ENCODE results near the gene CACNA1A. TPM values are rescaled to one million over a fixed set of nuclear protein-coding genes. Genes with fewer than 3 reads are reported as not detected.
A peak's percentile ranks its signal among the peaks of the same experiment; 100 is the strongest.

CACNA1A gene
- total RNA-seq, 2 experiments from 2014 or later: 0.29 to 0.36 TPM

DNA sequence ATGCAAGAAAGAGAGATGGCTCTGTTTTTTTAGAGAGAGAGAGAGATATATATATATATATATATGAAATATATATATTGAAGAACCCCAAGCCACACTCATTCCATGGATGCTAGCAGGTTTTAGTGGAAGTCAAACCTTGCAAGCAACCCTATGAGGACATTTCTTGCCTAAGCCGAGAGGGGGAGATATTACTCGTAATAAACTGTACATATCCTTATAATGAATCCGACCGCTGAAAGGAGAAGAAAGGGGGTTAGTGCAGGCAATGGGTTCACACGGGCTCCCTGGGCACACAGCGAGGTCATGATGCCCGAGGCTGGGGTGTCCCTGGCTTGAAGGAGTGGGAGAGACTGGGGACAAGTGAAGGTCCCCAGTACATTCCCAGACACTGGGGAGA lies 277.7 kb downstream of the CACNA1A start:
- H3K4me1 Mint-ChIP-seq (ENCODE audit: low read depth): no peaks in the 10 kb centered on the region
- CTCF ChIA-PET: no interaction called here
- ATAC-seq (no peak), DNase-seq (no peak)
- H3K27ac Mint-ChIP-seq: no peak overlapping the region
- TF ChIP-seq, protein P1, sequence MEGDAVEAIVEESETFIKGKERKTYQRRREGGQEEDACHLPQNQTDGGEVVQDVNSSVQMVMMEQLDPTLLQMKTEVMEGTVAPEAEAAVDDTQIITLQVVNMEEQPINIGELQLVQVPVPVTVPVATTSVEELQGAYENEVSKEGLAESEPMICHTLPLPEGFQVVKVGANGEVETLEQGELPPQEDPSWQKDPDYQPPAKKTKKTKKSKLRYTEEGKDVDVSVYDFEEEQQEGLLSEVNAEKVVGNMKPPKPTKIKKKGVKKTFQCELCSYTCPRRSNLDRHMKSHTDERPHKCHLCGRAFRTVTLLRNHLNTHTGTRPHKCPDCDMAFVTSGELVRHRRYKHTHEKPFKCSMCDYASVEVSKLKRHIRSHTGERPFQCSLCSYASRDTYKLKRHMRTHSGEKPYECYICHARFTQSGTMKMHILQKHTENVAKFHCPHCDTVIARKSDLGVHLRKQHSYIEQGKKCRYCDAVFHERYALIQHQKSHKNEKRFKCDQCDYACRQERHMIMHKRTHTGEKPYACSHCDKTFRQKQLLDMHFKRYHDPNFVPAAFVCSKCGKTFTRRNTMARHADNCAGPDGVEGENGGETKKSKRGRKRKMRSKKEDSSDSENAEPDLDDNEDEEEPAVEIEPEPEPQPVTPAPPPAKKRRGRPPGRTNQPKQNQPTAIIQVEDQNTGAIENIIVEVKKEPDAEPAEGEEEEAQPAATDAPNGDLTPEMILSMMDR (IDR thresholded peaks at IDR 0.05): no peak
- intact Hi-C loops (cut with micrococcal nuclease): no loop called here
- no peaks in the 10 kb centered on the region for H3K9me3 Mint-ChIP-seq
- H3K27me3 Mint-ChIP-seq: peaks cover 3% of the 10 kb centered on the region
- no peak overlapping the region for H3K4me3 Mint-ChIP-seq
- POLR2A ChIA-PET: no interaction called here
- H3K36me3 Mint-ChIP-seq (ENCODE audit: low read depth): no peaks in the 10 kb centered on the region

DNA sequence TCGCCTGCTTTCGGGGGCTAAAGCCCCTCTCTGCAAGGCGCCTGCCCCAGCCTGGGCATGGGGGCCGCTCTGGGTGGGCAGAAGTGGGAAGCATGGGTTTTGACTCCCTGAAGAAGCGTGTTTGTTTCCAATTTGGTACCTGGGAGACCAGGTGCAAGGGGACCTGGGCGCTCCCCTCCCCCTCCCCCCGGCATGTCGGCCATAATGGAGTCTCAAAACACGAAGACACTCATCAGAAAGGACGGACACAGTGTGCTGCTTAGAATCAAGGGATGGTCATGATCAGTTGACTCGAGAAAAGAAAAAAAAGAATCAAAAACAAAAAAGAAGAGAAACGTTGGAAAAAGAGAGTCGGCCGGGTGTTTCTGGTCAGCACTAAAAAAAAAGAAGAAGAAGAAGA lies 279.3 kb downstream of the CACNA1A start:
- ATAC-seq: no peak
- no peaks in the 10 kb centered on the region for H3K36me3 Mint-ChIP-seq (ENCODE audit: low read depth)
- intact Hi-C loops (cut with micrococcal nuclease): no loop called here
- peaks cover 3% of the 10 kb centered on the region for H3K27me3 Mint-ChIP-seq
- no peak overlapping the region for H3K4me3 Mint-ChIP-seq
- TF ChIP-seq, protein P1 (IDR thresholded peaks at IDR 0.05): no peak
- ChIA-PET CTCF (no interaction called here), POLR2A (no interaction called here)
- H3K27ac Mint-ChIP-seq: no peak overlapping the region
- H3K4me1 Mint-ChIP-seq (ENCODE audit: low read depth): no peaks in the 10 kb centered on the region
- no peak for DNase-seq
- no peaks in the 10 kb centered on the region for H3K9me3 Mint-ChIP-seq

DNA sequence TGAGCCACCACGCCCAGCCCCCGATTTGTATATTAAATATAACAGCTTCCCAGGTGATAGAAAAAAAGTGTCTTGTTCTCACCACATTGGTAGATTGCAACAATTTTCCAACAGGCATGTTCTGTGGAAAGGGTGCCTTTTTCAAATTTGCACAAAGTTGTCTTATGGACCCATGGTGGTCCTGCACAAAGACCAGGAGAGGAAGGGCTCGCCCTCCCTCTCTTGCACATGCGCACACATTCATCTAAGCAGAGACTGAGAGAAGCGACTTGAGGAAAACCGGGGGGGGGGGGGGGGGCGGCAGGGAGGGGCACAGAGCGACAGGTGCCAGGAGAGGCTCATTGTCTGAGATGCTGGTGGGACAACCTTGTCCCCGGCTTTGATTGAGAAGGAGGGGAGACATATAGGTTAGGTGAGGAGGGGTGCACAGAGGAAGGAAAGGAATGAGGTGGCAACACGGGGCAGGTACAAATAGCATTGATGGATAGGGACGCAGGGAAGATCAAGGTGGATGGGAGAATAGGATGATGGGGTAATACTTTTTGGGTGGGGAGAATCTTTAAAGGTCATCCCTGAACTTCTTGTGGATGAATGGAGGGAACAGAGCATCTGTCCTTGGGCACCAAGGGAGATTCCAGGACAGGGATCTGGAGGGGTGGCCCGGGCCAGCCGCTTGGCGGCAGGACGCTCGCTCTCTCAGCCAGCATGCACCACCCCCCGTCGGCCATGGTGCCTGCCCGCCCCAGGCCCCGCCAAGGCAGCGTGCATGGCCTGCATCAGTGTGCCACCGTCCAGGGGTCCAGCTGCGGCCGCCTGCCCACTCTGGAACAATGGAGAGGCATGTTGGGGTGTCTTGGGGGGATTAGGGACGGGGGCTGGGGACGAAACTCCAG lies 280.1 kb downstream of the CACNA1A start:
- peaks cover 3% of the 10 kb centered on the region for H3K27me3 Mint-ChIP-seq
- TF ChIP-seq, protein P1 (IDR thresholded peaks at IDR 0.05): no peak
- H3K27ac Mint-ChIP-seq: no peak overlapping the region
- ATAC-seq (no peak), DNase-seq (no peak)
- intact Hi-C loops (cut with micrococcal nuclease): no loop called here
- ChIA-PET CTCF (no interaction called here), POLR2A (no interaction called here)
- H3K4me3 Mint-ChIP-seq: no peak overlapping the region
- peaks cover 2% of the 10 kb centered on the region for H3K4me1 Mint-ChIP-seq (ENCODE audit: low read depth)
- H3K9me3 Mint-ChIP-seq: no peaks in the 10 kb centered on the region
- no peaks in the 10 kb centered on the region for H3K36me3 Mint-ChIP-seq (ENCODE audit: low read depth)

DNA sequence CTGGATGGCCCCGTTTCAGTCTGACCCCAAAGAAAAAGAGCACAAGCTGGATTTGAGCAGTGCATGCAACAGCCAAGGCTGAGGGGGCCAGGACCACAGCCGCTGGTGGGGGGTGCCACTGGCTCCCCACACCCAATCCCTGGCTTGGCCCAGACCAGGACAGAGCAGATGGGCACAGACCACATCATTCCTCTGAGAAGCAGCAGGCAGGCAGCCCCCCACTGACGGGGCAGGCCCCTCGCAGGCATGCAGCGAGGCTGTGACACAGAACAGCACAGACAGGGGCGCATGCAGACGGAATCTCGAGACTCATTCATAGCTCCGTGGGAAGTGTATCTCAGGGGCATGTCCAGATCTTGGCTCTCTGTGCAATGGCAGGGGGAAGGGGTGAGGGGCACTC lies 281.2 kb downstream of the CACNA1A start:
- intact Hi-C loops (cut with micrococcal nuclease): no loop called here
- no peak overlapping the region for H3K27ac Mint-ChIP-seq
- H3K36me3 Mint-ChIP-seq (ENCODE audit: low read depth): no peaks in the 10 kb centered on the region
- peaks cover 6% of the 10 kb centered on the region for H3K4me1 Mint-ChIP-seq (ENCODE audit: low read depth)
- ChIA-PET POLR2A (no interaction called here), CTCF (no interaction called here)
- ATAC-seq: no peak
- no peak overlapping the region for H3K4me3 Mint-ChIP-seq
- peaks cover 3% of the 10 kb centered on the region for H3K27me3 Mint-ChIP-seq
- no peak for DNase-seq
- TF ChIP-seq, protein P1 (IDR thresholded peaks at IDR 0.05): no peak
- no peaks in the 10 kb centered on the region for H3K9me3 Mint-ChIP-seq

DNA sequence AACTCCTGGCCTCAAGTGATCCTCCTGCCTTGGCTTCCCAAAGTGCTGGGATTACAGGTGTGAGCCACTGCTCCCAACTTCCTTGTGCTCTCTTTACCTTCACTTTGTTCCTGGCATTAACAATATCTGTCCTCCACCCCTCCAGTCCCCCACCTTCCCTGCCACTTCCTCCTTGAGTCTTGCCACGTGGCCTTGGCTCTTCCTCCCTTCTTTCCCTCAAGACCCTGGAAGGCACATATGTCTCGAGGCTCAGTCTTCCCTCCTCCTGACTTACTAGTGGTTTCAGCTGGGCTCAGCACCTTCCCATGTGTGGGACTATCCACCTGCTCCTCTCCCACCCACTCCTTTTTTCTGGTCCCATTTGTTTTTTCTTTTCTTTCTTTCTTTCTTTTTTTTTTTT lies 285.4 kb downstream of the CACNA1A start:
- H3K4me1 Mint-ChIP-seq (ENCODE audit: low read depth): peaks cover 16% of the 10 kb centered on the region
- ATAC-seq (no peak), DNase-seq (no peak)
- CTCF ChIA-PET: interaction anchor here (0.6 to 1.0 kb wide), 2 partner anchors 15 to 76 kb away, joined by 3 to 4 read pairs; no protein-coding TSS in a partner anchor
- no peaks in the 10 kb centered on the region for H3K36me3 Mint-ChIP-seq (ENCODE audit: low read depth)
- no peak overlapping the region for H3K4me3 Mint-ChIP-seq
- intact Hi-C loops (cut with micrococcal nuclease): no loop called here
- peaks cover under 1% of the 10 kb centered on the region for H3K27me3 Mint-ChIP-seq
- H3K27ac Mint-ChIP-seq: peak overlapping the region; percentile 42
- TF ChIP-seq, protein P1 (IDR thresholded peaks at IDR 0.05): no peak
- no peaks in the 10 kb centered on the region for H3K9me3 Mint-ChIP-seq
- POLR2A ChIA-PET: no interaction called here

Data from activated CD8-positive, alpha-beta T cell treated with anti-CD3 and anti-CD28 coated beads for 36 hours (primary cell).